CD4-positive, CD25-positive, alpha-beta regulatory T cell (primary cell): ENCODE measurements around the gene DRAP1. TPM values are rescaled to one million over a fixed set of nuclear protein-coding genes. Genes with fewer than 3 reads are reported as not detected.

Source experiments
- ATAC-seq, 2 donors: fragments of 150-1000 bp; cut with Tn5 transposase; one replicate each; pipeline ENCODE4 v1.10.0; 2021; ENCODE audit warnings: low read depth in 2 of 2, moderate number of reproducible peaks in 2 of 2, moderate library complexity in 1 of 2
- DNase-seq, 3 donors: peaks; one replicate each; pipeline versions ENCODE4 v3.0.0 to v3.0.0-alpha.2; 2012 to 2022; ENCODE audit warnings: mixed read lengths in 1 of 3
- H3K27ac ChIP-seq: one replicate; pipeline ENCODE4 v1.7.0; 2013; ENCODE audit warnings: mild to moderate bottlenecking, low read length; ENCODE audit not compliant: insufficient read depth, poor library complexity, severe bottlenecking
- H3K27me3 ChIP-seq: one replicate; pipeline ENCODE4 v1.7.0; 2013; ENCODE audit warnings: low read length; ENCODE audit not compliant: control insufficient read depth, insufficient read depth
- H3K36me3 ChIP-seq: one replicate; pipeline ENCODE4 v1.7.0; 2013; ENCODE audit warnings: mild to moderate bottlenecking, low read length, moderate library complexity; ENCODE audit not compliant: control insufficient read depth, insufficient read depth
- H3K4me1 ChIP-seq: 2 replicates; pipeline ENCODE4 v1.7.0; 2013; ENCODE audit warnings: mild to moderate bottlenecking, low read length; ENCODE audit not compliant: insufficient read depth, control insufficient read depth, poor library complexity, severe bottlenecking
- H3K4me3 ChIP-seq: one replicate; pipeline ENCODE4 v1.7.0; 2013; ENCODE audit warnings: low read depth, mild to moderate bottlenecking, low read length, moderate library complexity
- H3K9me3 ChIP-seq, 2 experiments: 1 replicate in 1 of 2; 2 replicates in 1 of 2; pipeline ENCODE4 v1.7.0; 2013; ENCODE audit warnings: low read length in 2 of 2, mild to moderate bottlenecking in 1 of 2, moderate library complexity in 1 of 2; ENCODE audit not compliant: control insufficient read depth in 2 of 2
- H3K27ac Mint-ChIP-seq, 3 donors: one replicate each; pipeline ENCODE4 v1.8.0; 2020 to 2022; ENCODE audit warnings: mild to moderate bottlenecking in 3 of 3, mixed read lengths in 3 of 3, moderate library complexity in 2 of 3
- H3K27me3 Mint-ChIP-seq: one replicate; pipeline ENCODE4 v1.8.0; 2022; ENCODE audit warnings: mild to moderate bottlenecking, mixed read lengths
- H3K36me3 Mint-ChIP-seq: one replicate; pipeline ENCODE4 v1.8.0; 2020; ENCODE audit warnings: mixed read lengths
- H3K4me1 Mint-ChIP-seq, 4 donors: one replicate each; pipeline ENCODE4 v1.8.0; 2020 to 2022; ENCODE audit warnings: mixed read lengths in 4 of 4, mild to moderate bottlenecking in 1 of 4
- H3K4me3 Mint-ChIP-seq, 4 donors: one replicate each; pipeline ENCODE4 v1.8.0; 2020 to 2022; ENCODE audit warnings: mild to moderate bottlenecking in 4 of 4, mixed read lengths in 4 of 4, moderate library complexity in 3 of 4
- H3K9me3 Mint-ChIP-seq, 7 donors: one replicate each; pipeline ENCODE4 v1.8.0; 2020 to 2022; ENCODE audit warnings: mixed read lengths in 7 of 7, mild to moderate bottlenecking in 3 of 7, moderate library complexity in 2 of 7
- polyA plus RNA-seq, 4 donors: library from polyadenylated mRNA; unstranded; fragments of 300-500 nt; fragmentation: Illumina TruSeq; gene quantifications; one replicate each; pipeline ENCODE4 v1.2.3, GENCODE V29; 2021
- total RNA-seq: library from RNA; stranded (reverse); gene quantifications from one replicate; pipeline ENCODE4 v1.2.3, GENCODE V29; 2022

Gene DRAP1
- total and polyA plus RNA-seq, 5 donors from 2014 or later, result 78.2 to 106 (median 82.8) TPM

DNA sequence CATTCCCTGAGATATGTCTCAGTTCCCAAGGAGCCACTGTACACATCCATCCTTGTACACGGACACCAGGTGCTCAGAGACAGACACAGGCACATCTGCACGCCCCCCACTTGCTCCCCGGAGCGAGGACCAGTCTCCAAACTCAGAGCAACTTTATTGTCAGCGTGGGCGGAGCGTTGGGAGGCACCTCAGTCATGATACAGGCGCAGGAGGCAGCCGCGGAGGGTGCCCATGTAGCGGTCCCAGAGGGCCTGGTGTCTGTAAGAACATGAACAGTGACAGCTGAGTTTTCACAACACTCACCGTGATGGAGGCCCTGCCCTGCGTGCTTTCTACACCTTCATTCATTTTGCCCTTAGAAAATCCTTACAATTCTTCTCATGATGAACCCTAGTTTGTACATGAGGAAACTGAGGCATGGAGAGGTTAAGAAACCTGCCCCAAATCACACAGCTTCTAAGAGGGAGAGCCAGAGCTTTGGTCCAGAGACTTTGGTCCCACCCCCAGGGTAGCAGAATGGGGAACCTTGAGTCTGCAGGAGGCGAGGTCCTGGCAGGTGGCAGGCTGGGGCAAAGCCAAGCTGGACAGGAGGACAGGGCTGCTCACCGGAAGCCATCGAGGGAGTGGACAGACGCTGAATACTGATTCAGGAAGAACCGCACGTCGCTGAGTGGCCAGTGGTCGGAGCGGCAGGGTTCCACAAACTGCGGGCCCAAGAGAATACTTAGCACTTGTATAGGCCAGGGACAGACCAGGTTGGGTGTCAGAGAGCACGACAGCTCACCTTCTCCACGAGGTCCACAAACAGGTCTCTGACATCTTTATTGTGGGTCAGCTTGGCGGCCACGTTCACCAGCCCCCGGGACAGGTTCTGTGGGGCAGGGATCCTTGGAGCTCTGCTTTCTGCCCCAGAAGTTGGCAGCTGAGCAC, 35.2 kb upstream of the DRAP1 start:
- H3K27ac ChIP-seq, result no peak overlapping the region
- no peaks in the 10 kb centered on the region for H3K9me3 ChIP-seq
- Mint-ChIP-seq H3K4me3 (peak overlapping the region in 3 of 4 donors; percentile 41 to 81 (median 71)), H3K4me1 (peaks cover under 1 to 68% (median 40%) of the 10 kb centered on the region in 4 donors), H3K36me3 (peaks cover 13% of the 10 kb centered on the region), H3K27me3 (no peaks in the 10 kb centered on the region), H3K27ac (peak overlapping the region; percentile 56 to 78 (median 69)), H3K9me3 (no peaks in the 10 kb centered on the region)
- peaks cover 40% of the 10 kb centered on the region for H3K4me1 ChIP-seq
- H3K4me3 ChIP-seq, result no peak overlapping the region
- no peak for DNase-seq
- no peak for ATAC-seq
- peaks cover 19% of the 10 kb centered on the region for H3K36me3 ChIP-seq
- no peaks in the 10 kb centered on the region for H3K27me3 ChIP-seq

DNA sequence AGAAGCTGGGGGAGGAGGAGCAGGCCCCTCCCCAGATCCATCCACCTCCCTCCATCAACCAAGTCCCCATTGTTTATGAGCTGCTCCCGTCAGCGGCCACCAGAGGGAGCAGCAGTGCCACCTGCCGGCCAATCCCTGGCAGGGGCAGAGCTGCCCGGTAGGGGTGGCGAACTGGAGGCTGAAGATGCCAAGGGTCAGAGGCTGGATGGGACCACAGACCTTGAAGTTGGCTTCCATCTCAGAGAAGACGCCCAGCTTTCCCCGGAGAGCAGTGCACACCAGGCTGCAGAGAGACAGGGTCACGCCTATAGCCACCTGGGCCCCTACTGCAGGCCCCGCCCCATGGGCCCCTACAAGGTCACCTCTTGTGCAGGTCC, 34.5 kb upstream of the DRAP1 start:
- H3K4me1 ChIP-seq, result peaks cover 40% of the 10 kb centered on the region
- peak overlapping the region; percentile 48 to 81 (median 68) for H3K4me3 Mint-ChIP-seq

DNA sequence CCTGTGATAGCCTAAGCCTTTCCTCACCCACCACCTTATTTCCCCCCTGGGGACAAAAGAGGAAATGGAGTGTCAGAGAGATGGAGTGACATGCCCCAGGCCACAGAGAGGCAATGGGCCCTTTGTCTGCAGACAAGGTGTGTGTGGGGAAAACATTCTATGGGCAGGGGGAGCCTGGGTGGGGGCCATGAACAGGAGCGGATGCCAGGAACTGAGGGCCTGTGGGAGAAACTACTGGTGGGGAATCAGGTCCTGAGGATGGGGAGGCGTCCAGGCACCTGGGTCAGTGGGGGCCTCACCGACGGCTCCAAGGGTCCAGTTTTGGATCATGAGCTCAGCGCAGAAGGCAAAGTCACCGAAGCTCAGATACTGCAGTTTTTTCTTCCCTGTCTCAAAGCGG, 34.0 kb upstream of the DRAP1 start:
- Mint-ChIP-seq H3K27me3 (peaks cover 4% of the 10 kb centered on the region), H3K27ac (peak overlapping the region in 2 of 3 donors; percentile 69 to 74), H3K9me3 (no peaks in the 10 kb centered on the region), H3K4me1 (peaks cover 12 to 68% (median 46%) of the 10 kb centered on the region in 4 donors), H3K36me3 (peaks cover 13% of the 10 kb centered on the region), H3K4me3 (peak overlapping the region in 1 of 4 donors; percentile 16)
- Histone ChIP-seq H3K9me3 (no peaks in the 10 kb centered on the region), H3K4me1 (peaks cover 41% of the 10 kb centered on the region), H3K36me3 (peaks cover 19% of the 10 kb centered on the region), H3K4me3 (no peak overlapping the region), H3K27ac (no peak overlapping the region), H3K27me3 (no peaks in the 10 kb centered on the region)
- ATAC-seq (no peak), DNase-seq (no peak)

More for the DNA sequence above, 34.5 kb upstream of the DRAP1 start:
- peak overlapping the region; percentile 56 to 78 (median 69) for H3K27ac Mint-ChIP-seq
- peaks cover 7 to 68% (median 42%) of the 10 kb centered on the region in 4 donors for H3K4me1 Mint-ChIP-seq
- H3K27me3 Mint-ChIP-seq, result no peaks in the 10 kb centered on the region
- H3K27me3 ChIP-seq, result no peaks in the 10 kb centered on the region
- H3K9me3 ChIP-seq, result no peaks in the 10 kb centered on the region
- H3K36me3 ChIP-seq, result peaks cover 19% of the 10 kb centered on the region
- H3K36me3 Mint-ChIP-seq, result peaks cover 13% of the 10 kb centered on the region
- ATAC-seq (peak; percentile 47 to 53), DNase-seq (peak; percentile 72 to 83 (median 81))
- H3K4me3 ChIP-seq, result no peak overlapping the region
- no peaks in the 10 kb centered on the region for H3K9me3 Mint-ChIP-seq
- H3K27ac ChIP-seq, result no peak overlapping the region

DNA sequence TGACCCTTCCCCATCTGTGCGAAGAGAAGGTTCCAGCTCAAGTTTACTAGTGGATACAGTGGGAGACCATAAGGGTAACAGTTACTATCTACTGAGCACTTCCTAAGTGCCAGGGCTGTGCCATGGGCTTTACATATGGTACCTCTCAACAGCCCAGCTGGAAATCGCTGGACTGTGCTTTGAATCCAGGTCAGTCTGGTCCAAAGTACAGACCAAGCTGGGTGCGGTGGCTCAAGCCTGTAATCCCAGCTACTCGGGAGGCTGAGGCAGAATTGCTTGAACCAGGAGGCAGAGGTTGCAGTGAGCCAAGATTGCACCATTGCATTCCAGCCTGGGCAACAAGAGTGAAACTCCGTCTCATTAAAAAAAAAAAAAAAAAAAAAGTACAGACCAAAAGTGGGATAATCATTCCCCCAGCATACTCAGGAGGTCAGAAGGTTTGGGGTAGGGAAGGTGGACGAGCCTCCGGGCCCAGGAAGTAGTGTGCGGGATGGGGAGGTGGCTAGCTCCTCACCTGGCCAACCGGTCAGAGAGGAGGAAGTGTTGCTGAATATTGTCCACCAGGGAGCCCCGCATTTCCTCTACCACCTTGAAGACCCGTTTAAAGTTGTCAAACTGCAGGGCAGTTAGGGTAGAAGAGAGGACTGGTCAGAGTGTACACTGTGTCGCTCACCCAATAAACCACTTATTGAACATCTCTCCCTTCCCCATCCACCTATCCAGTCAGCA, 33.3 kb upstream of the DRAP1 start:
- Mint-ChIP-seq H3K4me3 (peak overlapping the region; percentile 76 to 94 (median 89)), H3K9me3 (no peaks in the 10 kb centered on the region), H3K27ac (peak overlapping the region in 1 of 3 donors; percentile 60), H3K4me1 (peaks cover 13 to 64% (median 43%) of the 10 kb centered on the region in 4 donors), H3K36me3 (peaks cover 13% of the 10 kb centered on the region), H3K27me3 (peaks cover 6% of the 10 kb centered on the region)
- no peaks in the 10 kb centered on the region for H3K27me3 ChIP-seq
- H3K36me3 ChIP-seq, result peaks cover 19% of the 10 kb centered on the region
- ATAC-seq (no peak), DNase-seq (no peak)
- H3K4me1 ChIP-seq, result peaks cover 42% of the 10 kb centered on the region
- H3K9me3 ChIP-seq, result no peaks in the 10 kb centered on the region
- H3K27ac ChIP-seq, result no peak overlapping the region
- H3K4me3 ChIP-seq, result no peak overlapping the region

DNA sequence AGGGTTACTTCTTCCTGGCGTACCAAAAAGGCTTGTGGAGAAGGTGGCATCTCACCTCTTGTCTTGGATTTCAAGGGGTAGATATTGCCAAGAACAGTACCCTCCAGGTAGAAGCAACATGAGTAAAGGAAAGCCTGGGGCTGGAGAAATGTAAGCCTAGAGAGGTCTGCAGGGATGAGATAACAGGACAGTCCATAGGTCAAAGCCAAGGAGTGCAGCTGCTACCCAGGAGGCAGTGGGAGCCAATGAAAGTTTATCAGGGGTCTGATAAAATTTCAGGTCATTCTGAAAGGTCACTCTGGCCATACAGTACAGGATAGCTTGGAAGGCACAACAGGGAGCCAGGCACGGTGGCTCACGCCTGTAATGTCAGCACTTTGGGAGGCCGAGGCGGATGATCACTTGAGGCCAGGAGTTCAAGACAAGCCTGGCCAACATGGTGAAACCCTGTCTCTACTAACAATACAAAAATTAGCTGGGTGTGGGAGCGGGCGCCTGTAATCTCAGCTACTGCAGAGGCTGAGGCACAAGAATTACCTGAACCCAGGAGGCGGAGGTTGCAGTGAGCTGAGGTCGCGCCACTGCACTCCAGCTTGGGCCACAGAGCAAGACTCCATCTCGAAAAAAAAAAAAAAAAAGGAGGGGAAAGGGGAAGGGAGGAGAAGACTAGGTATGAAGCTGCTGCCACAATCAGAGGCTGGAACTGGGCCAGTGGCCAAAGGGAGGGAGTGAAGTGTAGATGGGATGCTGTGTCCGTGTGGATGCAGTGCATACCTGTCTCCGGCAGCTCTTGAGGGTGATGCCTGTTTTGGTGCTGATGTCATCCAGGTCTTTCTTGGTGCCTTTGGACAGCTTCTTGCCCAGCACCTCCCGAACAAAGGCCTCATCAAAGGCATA, 32.2 kb upstream of the DRAP1 start:
- Mint-ChIP-seq H3K36me3 (peaks cover 13% of the 10 kb centered on the region), H3K9me3 (no peaks in the 10 kb centered on the region), H3K4me1 (peaks cover 13 to 66% (median 43%) of the 10 kb centered on the region in 4 donors), H3K27ac (peak overlapping the region; percentile 97 to 100 (median 99)), H3K4me3 (peak overlapping the region; percentile 87 to 94 (median 89)), H3K27me3 (peaks cover 6% of the 10 kb centered on the region)
- DNase-seq (no peak), ATAC-seq (no peak)
- Histone ChIP-seq H3K4me1 (peaks cover 49% of the 10 kb centered on the region), H3K4me3 (peak overlapping the region; percentile 69), H3K36me3 (peaks cover 19% of the 10 kb centered on the region), H3K9me3 (no peaks in the 10 kb centered on the region), H3K27ac (peak overlapping the region; percentile 97), H3K27me3 (no peaks in the 10 kb centered on the region)

DNA sequence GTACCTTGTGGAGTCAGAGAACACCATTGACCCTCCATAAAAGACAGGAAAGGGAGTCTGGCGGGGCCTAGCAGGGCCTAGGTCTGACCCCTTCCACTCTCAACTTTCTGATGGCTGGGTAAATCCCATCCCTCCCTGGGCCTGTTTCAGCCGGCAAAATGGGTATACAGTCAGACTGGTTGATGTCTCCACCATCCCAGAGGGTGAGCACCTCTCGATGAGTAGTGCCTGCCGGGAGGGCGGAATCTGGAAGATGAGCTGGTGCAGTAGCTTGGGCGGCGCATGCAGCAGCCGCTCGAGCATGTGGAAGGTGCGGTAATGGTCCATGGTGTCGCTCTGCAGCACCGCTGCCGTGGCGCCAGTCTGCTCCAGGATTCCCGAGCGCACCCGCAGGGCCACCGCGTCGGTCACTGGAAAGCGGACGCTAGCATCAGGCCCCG, 31.5 kb upstream of the DRAP1 start:
- Histone ChIP-seq H3K36me3 (peaks cover 19% of the 10 kb centered on the region), H3K9me3 (no peaks in the 10 kb centered on the region), H3K4me1 (peaks cover 56% of the 10 kb centered on the region), H3K4me3 (peak overlapping the region; percentile 69), H3K27me3 (no peaks in the 10 kb centered on the region), H3K27ac (peak overlapping the region; percentile 97)
- DNase-seq (no peak), ATAC-seq (no peak)
- peaks cover 13% of the 10 kb centered on the region for H3K36me3 Mint-ChIP-seq
- no peaks in the 10 kb centered on the region for H3K9me3 Mint-ChIP-seq
- H3K4me1 Mint-ChIP-seq, result peaks cover 13 to 73% (median 49%) of the 10 kb centered on the region in 4 donors
- peak overlapping the region; percentile 97 to 100 (median 99) for H3K27ac Mint-ChIP-seq
- peaks cover 6% of the 10 kb centered on the region for H3K27me3 Mint-ChIP-seq
- peak overlapping the region; percentile 87 to 94 (median 89) for H3K4me3 Mint-ChIP-seq
